ENCODE data around the gene COL23A1.

- no peak for TF ChIP-seq FOXP1 (CRISPR knock-in tag; IDR thresholded peaks at IDR 0.05; ENCODE audit: borderline replicate concordance)
- TF ChIP-seq ATF3 (CRISPR knock-in tag; conservative IDR thresholded peaks at IDR 0.05): no peak
- no peak for TF ChIP-seq USF2 (CRISPR knock-in tag; IDR thresholded peaks at IDR 0.05)
- no peak for TF ChIP-seq E2F1 (CRISPR knock-in tag; IDR thresholded peaks at IDR 0.05)
- no peak for TF ChIP-seq CTCF (IDR thresholded peaks at IDR 0.05)
- no peak for TF ChIP-seq ATF2 (CRISPR knock-in tag; IDR thresholded peaks at IDR 0.05; ENCODE audit: borderline replicate concordance, low read depth)
Measured at GRCh38 chr5:178489271-178489976, 100.8 kb downstream of the COL23A1 start.
